Measurements from ENCODE around the gene SLC17A4. TPM values are rescaled to one million over a fixed set of nuclear protein-coding genes. Genes with fewer than 3 reads are reported as not detected.

SLC17A4 gene, protein sequence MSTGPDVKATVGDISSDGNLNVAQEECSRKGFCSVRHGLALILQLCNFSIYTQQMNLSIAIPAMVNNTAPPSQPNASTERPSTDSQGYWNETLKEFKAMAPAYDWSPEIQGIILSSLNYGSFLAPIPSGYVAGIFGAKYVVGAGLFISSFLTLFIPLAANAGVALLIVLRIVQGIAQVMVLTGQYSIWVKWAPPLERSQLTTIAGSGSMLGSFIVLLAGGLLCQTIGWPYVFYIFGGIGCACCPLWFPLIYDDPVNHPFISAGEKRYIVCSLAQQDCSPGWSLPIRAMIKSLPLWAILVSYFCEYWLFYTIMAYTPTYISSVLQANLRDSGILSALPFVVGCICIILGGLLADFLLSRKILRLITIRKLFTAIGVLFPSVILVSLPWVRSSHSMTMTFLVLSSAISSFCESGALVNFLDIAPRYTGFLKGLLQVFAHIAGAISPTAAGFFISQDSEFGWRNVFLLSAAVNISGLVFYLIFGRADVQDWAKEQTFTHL
- total RNA-seq (under 1 TPM in 1 of 4 donors, not detected in 3; under 0.01 TPM), polyA plus RNA-seq (10 to 100 TPM in 2 of 3 donors, 1 to 10 TPM in 1; 8.7 to 24.7 (median 12.6) TPM)

DNA sequence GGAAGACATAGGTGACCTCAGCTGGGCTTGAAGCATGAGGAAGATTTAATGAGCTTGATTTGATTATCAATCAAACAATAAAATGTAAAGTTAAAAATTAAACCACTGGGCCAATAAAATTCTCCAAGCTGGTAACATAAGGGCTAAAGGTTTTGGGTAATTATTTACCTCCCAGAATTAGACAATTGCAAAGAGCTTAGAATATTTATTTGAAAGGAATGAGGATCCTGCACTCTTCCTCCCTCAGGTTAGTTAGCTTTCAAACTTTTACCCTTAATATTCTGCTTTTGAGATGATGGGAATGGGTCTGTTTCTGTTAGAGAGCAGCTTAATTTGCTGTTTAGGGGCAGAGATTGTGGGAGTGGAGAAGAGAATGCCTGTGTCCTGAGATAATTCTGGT lies at the start of gene SLC17A4:
SLC17A4 (plus strand) TSS at position 208 of the 400 bp plus-strand sequence. CDS start 7,221 bp downstream, outside the sequence.
- intact Hi-C loops (cut with DNase I), result no loop called here
- H3K4me3 ChIP-seq, result no peak within 1 kb of the TSS
- H3K9me3 ChIP-seq, result no peaks in the 10 kb centered on the region
- H3K36me3 ChIP-seq, result no peaks in the 10 kb centered on the region
- no peaks in the 10 kb centered on the region for H3K27me3 ChIP-seq
- no peak for DNase-seq
- H3K27ac ChIP-seq, result no peak within 1 kb of the TSS
- H3K4me1 ChIP-seq, result no peaks in the 10 kb centered on the region
- TF ChIP-seq EP300 (IDR thresholded peaks at IDR 0.05), result no peak
- TF ChIP-seq, protein P1, sequence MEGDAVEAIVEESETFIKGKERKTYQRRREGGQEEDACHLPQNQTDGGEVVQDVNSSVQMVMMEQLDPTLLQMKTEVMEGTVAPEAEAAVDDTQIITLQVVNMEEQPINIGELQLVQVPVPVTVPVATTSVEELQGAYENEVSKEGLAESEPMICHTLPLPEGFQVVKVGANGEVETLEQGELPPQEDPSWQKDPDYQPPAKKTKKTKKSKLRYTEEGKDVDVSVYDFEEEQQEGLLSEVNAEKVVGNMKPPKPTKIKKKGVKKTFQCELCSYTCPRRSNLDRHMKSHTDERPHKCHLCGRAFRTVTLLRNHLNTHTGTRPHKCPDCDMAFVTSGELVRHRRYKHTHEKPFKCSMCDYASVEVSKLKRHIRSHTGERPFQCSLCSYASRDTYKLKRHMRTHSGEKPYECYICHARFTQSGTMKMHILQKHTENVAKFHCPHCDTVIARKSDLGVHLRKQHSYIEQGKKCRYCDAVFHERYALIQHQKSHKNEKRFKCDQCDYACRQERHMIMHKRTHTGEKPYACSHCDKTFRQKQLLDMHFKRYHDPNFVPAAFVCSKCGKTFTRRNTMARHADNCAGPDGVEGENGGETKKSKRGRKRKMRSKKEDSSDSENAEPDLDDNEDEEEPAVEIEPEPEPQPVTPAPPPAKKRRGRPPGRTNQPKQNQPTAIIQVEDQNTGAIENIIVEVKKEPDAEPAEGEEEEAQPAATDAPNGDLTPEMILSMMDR (IDR thresholded peaks at IDR 0.05), result no peak
- TF ChIP-seq POLR2AphosphoS5 (IDR thresholded peaks at IDR 0.05), result no peak
- no peak for TF ChIP-seq POLR2A (IDR thresholded peaks at IDR 0.05)

DNA sequence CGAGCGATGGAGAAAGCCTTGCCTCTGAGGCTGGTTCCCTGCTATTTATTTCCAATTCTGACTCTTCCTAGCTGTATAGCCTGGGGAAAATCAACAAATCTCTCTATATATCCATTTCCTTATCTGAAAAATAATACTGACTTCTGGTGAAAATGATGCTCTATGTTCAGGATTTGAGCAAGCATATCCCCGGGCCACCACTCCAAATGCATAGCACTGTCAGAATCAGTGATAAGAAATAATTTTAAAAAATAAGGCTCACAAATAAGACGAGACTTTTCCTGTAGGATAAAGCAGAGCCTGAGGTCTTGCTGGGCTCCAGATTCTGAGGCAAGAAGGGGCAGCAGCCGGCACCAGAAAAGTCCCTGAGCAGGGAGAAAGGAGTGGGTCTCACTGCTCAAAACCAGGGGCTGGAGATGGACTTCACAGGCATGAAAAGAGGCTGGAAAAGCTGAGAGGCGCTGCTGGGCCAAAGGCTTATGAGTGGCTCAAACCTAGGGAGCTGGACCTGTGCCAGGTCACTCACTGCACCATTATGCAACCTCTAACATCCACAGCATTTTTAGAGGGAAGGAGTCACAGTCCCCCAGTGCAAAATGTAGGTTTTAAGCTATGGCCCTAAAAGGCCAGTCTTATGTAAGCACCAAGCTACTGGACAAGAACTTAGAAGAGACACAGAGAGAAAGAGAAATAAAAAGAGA lies 48.1 kb upstream of the SLC17A4 start:
- 80 to 90% methylated on average over 6 of the region's 6 CpGs for WGBS, 2 donors
- intact Hi-C loops (cut with DNase I), result no loop called here
- Histone ChIP-seq H3K27ac (no peak overlapping the region), H3K9me3 (no peaks in the 10 kb centered on the region), H3K36me3 (no peaks in the 10 kb centered on the region), H3K4me3 (no peak overlapping the region), H3K27me3 (no peaks in the 10 kb centered on the region), H3K4me1 (no peaks in the 10 kb centered on the region)
- DNase-seq, result no peak
- TF ChIP-seq, protein P1 (IDR thresholded peaks at IDR 0.05), result no peak
- TF ChIP-seq POLR2A (IDR thresholded peaks at IDR 0.05) (no peak), POLR2AphosphoS5 (IDR thresholded peaks at IDR 0.05) (no peak), EP300 (IDR thresholded peaks at IDR 0.05) (no peak)

DNA sequence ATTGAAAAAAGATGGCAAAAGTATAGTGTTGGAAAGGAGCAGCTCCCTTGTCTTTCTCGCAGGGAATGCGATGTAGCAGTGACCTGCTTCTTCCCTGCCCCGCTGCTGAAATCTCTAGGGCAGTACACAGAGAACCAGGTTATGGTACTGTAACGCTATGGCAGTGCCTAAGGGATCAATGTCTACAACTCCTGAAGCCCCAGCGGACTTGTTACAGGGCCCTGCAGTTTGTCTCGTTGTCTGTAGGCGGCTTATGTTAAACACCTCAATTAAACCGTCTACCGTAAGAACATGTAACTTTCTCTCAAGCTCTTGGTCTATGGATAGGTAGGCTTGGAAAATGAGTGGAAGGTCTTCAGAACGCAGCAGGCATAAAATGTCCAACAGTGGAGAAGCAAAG lies 44.8 kb upstream of the SLC17A4 start:
- 94% methylated on average over 10 of the region's 10 CpGs for WGBS, 2 donors
- Histone ChIP-seq H3K27ac (no peak overlapping the region), H3K4me1 (no peaks in the 10 kb centered on the region), H3K36me3 (no peaks in the 10 kb centered on the region), H3K9me3 (no peaks in the 10 kb centered on the region), H3K27me3 (no peaks in the 10 kb centered on the region), H3K4me3 (no peak overlapping the region)
- intact Hi-C loops (cut with DNase I), result no loop called here
- no peak for DNase-seq
- no peak for TF ChIP-seq POLR2A (IDR thresholded peaks at IDR 0.05)

DNA sequence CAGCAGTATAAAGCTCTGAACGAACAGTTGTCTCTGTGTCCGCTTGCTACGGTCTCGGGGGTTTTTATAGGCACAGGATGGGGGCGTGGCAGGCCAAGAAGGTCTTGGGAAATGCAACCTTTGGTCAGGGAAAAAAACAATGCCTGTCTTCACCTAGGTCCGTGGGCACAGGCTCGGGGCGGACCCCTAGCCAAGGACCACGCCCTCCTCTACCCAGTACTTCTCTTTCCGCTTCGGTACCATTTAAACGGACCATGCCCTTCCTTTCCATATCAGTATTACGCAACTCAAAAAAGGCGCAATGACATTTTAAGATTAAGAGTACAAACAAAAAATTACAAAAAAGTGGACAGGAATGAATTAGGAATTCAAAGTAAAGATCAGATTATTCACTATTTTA lies 44.3 kb upstream of the SLC17A4 start:
- 63 to 78% methylated on average over 14 of the region's 14 CpGs for WGBS, 2 donors
- no peak for DNase-seq
- TF ChIP-seq, protein P1 (IDR thresholded peaks at IDR 0.05), result no peak
- TF ChIP-seq POLR2A (IDR thresholded peaks at IDR 0.05) (no peak), EP300 (IDR thresholded peaks at IDR 0.05) (no peak), POLR2AphosphoS5 (IDR thresholded peaks at IDR 0.05) (no peak)
- no peaks in the 10 kb centered on the region for H3K4me1 ChIP-seq
- no peaks in the 10 kb centered on the region for H3K9me3 ChIP-seq
- intact Hi-C loops (cut with DNase I), result no loop called here
- no peak overlapping the region for H3K27ac ChIP-seq
- H3K36me3 ChIP-seq, result no peaks in the 10 kb centered on the region
- no peaks in the 10 kb centered on the region for H3K27me3 ChIP-seq
- H3K4me3 ChIP-seq, result no peak overlapping the region

DNA sequence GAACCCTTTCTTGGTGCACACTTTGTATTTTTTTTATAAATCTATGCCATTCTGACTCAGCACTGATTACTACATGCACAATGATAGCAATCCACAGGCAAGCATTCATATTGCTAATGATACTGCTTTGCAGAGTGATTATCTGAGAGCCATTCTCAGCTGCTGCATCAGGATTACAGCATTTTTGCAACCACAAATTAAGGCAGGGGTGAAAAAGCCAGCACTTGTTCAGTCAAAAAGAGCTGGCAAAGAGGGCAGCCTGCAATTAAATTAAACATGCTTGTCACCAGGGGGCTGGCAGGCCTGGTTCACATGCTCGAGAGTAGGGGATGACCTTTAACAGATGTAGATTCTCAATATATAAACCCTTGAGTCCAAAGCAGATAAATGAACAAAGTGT lies 40.7 kb upstream of the SLC17A4 start:
- WGBS, 2 donors, result 76 to 85% methylated on average over 1 of the region's 1 CpG
- intact Hi-C loops (cut with DNase I), result no loop called here
- TF ChIP-seq, protein P1 (IDR thresholded peaks at IDR 0.05), result no peak
- no peak for TF ChIP-seq POLR2A (IDR thresholded peaks at IDR 0.05)
- no peak for TF ChIP-seq POLR2AphosphoS5 (IDR thresholded peaks at IDR 0.05)
- no peak for TF ChIP-seq EP300 (IDR thresholded peaks at IDR 0.05)
- no peak for DNase-seq
- H3K4me3 ChIP-seq, result no peak overlapping the region
- no peaks in the 10 kb centered on the region for H3K4me1 ChIP-seq
- H3K36me3 ChIP-seq, result no peaks in the 10 kb centered on the region
- H3K9me3 ChIP-seq, result no peaks in the 10 kb centered on the region
- H3K27ac ChIP-seq, result no peak overlapping the region
- no peaks in the 10 kb centered on the region for H3K27me3 ChIP-seq

Measured in sigmoid colon (tissue), 7 donors.